Measurements from ENCODE around the gene E2F8. TPM values are rescaled to one million over a fixed set of nuclear protein-coding genes. Genes with fewer than 3 reads are reported as not detected.

E2F8 gene
- polyA plus RNA-seq, 3 donors: not detected

DNA sequence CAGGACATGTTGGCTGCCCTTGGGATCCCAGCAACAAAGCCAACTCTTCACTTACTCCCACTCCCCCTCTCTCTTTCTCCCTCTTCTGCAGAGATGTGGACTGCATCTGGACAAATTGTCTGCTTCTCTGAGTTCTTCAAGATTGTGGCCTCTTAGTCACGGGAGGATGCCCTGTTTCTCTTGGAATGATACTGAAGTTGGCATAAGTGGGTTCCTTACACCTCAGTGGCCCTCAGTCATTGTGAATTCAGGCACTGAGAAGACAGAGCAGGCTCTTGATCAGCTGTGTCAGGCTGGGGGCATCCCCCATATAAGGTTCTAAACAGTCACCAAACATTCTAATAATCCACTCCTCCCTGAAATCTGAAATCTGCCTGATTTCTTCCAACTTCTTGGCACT lies 6.1 kb upstream of the E2F8 start:
- Histone ChIP-seq H3K4me3 (replicated peaks in 1 of 3; ENCODE audit: low read depth in 2 of 3, low read length in 3 of 3) (no peak overlapping the region), H3K79me2 (ENCODE audit: insufficient read depth, low read length) (no peaks in the 10 kb centered on the region), H4K20me1 (ENCODE audit: insufficient read depth, low read length) (no peaks in the 10 kb centered on the region), H2AFZ (ENCODE audit: insufficient read depth, low read depth, low read length, poor library complexity, severe bottlenecking) (peak overlapping the region; percentile 24), H3K27ac (ENCODE audit: low read depth in 1 of 2, low read length in 2 of 2) (no peak overlapping the region), H3K9me3 (replicated peaks in 1 of 2; ENCODE audit: control insufficient read depth in 1 of 2, insufficient read depth in 1 of 2, low read length in 2 of 2) (no peaks in the 10 kb centered on the region), H3K4me2 (replicated peaks; ENCODE audit: extremely low read depth, low read length, poor library complexity, severe bottlenecking) (no peak overlapping the region), H3K9ac (ENCODE audit: insufficient read depth, low read length, poor library complexity, severe bottlenecking) (no peak overlapping the region), H3K4me1 (ENCODE audit: control insufficient read depth in 1 of 2, insufficient read depth in 2 of 2, low read length in 2 of 2) (peaks cover 33 to 35% of the 10 kb centered on the region in 2 donors), H3K36me3 (replicated peaks in 1 of 2; ENCODE audit: control insufficient read depth in 1 of 2, insufficient read depth in 2 of 2, low read length in 2 of 2) (no peaks in the 10 kb centered on the region), H3K27me3 (ENCODE audit: control insufficient read depth in 2 of 2, insufficient read depth in 2 of 2, low read length in 2 of 2) (peaks cover 0 to 5% of the 10 kb centered on the region in 2 donors)
- DNase-seq: no peak
- 100% methylated on average over 1 of the region's 1 CpG for WGBS (ENCODE audit: insufficient coverage)
- peaks cover 5 to 10% (median 8%) of the 10 kb centered on the region in 3 donors for H3K27me3 Mint-ChIP-seq (ENCODE audit: low read depth in 3 of 3)
- intact Hi-C loops (cut with micrococcal nuclease): no loop called here
- H3K27ac Mint-ChIP-seq: peak overlapping the region in 1 of 7 donors; percentile 26
- peaks cover 2 to 18% (median 12%) of the 10 kb centered on the region in 7 donors for H3K9me3 Mint-ChIP-seq
- H3K4me3 Mint-ChIP-seq: no peak overlapping the region
- TF ChIP-seq, protein P1, sequence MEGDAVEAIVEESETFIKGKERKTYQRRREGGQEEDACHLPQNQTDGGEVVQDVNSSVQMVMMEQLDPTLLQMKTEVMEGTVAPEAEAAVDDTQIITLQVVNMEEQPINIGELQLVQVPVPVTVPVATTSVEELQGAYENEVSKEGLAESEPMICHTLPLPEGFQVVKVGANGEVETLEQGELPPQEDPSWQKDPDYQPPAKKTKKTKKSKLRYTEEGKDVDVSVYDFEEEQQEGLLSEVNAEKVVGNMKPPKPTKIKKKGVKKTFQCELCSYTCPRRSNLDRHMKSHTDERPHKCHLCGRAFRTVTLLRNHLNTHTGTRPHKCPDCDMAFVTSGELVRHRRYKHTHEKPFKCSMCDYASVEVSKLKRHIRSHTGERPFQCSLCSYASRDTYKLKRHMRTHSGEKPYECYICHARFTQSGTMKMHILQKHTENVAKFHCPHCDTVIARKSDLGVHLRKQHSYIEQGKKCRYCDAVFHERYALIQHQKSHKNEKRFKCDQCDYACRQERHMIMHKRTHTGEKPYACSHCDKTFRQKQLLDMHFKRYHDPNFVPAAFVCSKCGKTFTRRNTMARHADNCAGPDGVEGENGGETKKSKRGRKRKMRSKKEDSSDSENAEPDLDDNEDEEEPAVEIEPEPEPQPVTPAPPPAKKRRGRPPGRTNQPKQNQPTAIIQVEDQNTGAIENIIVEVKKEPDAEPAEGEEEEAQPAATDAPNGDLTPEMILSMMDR (IDR thresholded peaks at IDR 0.05): no peak
- H3K36me3 Mint-ChIP-seq: peaks cover 0 to 2% of the 10 kb centered on the region in 2 donors
- H3K4me1 Mint-ChIP-seq: peaks cover 32% of the 10 kb centered on the region

DNA sequence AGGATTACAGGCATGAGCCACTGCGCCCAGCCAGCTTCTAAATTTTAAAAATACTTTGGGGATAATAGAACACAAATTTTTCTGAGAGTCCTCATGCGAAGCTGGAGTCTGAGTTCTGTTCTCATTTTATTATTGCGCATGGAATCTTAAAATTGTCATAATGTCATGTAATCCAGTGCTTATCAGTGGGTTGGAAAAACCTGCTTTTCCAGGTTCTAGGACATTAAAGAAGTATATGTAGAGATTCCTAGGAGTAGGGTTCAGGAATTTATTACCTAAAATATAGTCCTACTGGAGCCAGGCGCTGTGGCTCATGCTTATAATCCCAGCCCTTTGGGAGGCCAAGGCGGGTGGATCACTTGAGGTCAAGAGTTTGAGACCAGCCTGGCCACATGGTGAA lies 4.6 kb upstream of the E2F8 start:
- Histone ChIP-seq H4K20me1 (ENCODE audit: insufficient read depth, low read length) (no peaks in the 10 kb centered on the region), H3K4me3 (replicated peaks in 1 of 3; ENCODE audit: low read depth in 2 of 3, low read length in 3 of 3) (no peak overlapping the region), H3K79me2 (ENCODE audit: insufficient read depth, low read length) (peaks cover 5% of the 10 kb centered on the region), H3K4me1 (ENCODE audit: control insufficient read depth in 1 of 2, insufficient read depth in 2 of 2, low read length in 2 of 2) (peaks cover 41 to 43% of the 10 kb centered on the region in 2 donors), H3K27ac (ENCODE audit: low read depth in 1 of 2, low read length in 2 of 2) (no peak overlapping the region), H3K9ac (ENCODE audit: insufficient read depth, low read length, poor library complexity, severe bottlenecking) (no peak overlapping the region), H3K27me3 (ENCODE audit: control insufficient read depth in 2 of 2, insufficient read depth in 2 of 2, low read length in 2 of 2) (peaks cover 0 to 6% of the 10 kb centered on the region in 2 donors), H2AFZ (ENCODE audit: insufficient read depth, low read depth, low read length, poor library complexity, severe bottlenecking) (no peak overlapping the region), H3K9me3 (replicated peaks in 1 of 2; ENCODE audit: control insufficient read depth in 1 of 2, insufficient read depth in 1 of 2, low read length in 2 of 2) (no peaks in the 10 kb centered on the region), H3K4me2 (replicated peaks; ENCODE audit: extremely low read depth, low read length, poor library complexity, severe bottlenecking) (no peak overlapping the region), H3K36me3 (replicated peaks in 1 of 2; ENCODE audit: control insufficient read depth in 1 of 2, insufficient read depth in 2 of 2, low read length in 2 of 2) (no peaks in the 10 kb centered on the region)
- Mint-ChIP-seq H3K27ac (peak overlapping the region in 2 of 7 donors; percentile 77 to 78), H3K4me3 (no peak overlapping the region), H3K4me1 (peaks cover 35% of the 10 kb centered on the region), H3K27me3 (ENCODE audit: low read depth in 3 of 3) (peaks cover 5 to 11% (median 8%) of the 10 kb centered on the region in 3 donors), H3K9me3 (peaks cover 2 to 16% (median 10%) of the 10 kb centered on the region in 7 donors), H3K36me3 (peaks cover 0 to 2% of the 10 kb centered on the region in 2 donors)
- intact Hi-C loops (cut with micrococcal nuclease): no loop called here
- DNase-seq: no peak
- WGBS (ENCODE audit: insufficient coverage): 100% methylated on average over 1 of the region's 5 CpGs
- TF ChIP-seq, protein P1 (IDR thresholded peaks at IDR 0.05): no peak
